NCI-H1930 (cell line): ENCODE results near the gene TRAPPC2.
"Not testable (repeated sequence)": the region's sequence is repeated elsewhere in the genome, so short reads cannot be mapped to it uniquely, and the experiment has no call there.

Experiments
- DNase-seq, 2 experiments: peaks; one replicate each; lab custom pipeline; 2025; lab: John Stamatoyannopoulos, UW

TRAPPC2 gene

GRCh38 chrX:13747836-13748235 is 13.4 kb upstream of the TRAPPC2 start:
- no peak for DNase-seq

- no peak for DNase-seq
Measured at GRCh38 chrX:13742397-13743176, 8.2 kb upstream of the TRAPPC2 start.

GRCh38 chrX:13741695-13742094 is 7.3 kb upstream of the TRAPPC2 start:
- no peak for DNase-seq

GRCh38 chrX:13733506-13733905 is 914 bp downstream of the TRAPPC2 start:
- no peak for DNase-seq

DNA sequence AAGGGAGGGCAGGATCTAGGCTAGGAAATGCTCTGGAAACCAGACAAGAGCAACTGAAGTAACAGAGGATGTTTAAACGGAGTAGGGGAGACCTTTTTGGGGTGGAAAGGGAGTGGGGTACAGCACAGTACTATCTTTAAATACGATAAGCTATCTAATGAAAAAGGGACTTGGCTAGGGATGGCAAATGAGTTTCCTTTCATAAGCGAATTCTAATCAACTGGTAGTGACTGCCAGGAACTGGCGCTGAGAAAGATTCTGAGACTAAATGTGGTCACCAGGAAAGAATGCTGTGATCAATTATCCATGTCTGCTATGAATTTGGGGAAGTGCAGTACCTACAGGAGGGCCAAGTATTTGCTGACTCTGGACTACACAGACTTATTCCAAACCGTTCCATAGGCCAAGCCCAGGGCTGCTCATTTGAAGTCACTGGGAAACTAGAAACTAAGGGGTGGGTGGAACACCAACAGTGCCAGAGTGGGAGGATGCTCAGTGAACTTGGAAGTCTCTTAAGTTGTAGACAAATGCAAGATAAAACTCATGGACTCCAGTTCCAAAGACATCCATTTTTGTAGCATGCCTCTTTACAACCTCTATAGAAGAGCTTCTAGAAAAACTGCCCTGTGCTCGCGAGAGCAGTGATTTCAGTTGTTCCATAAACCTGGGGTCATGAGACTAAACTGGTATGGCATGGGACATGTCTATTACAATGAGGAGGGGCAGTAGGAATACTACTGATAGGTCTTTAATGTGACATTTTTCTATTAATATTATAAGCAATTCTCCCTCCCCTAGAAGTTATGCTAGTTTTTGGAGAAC is 2.0 kb downstream of the TRAPPC2 start:
- no peak for DNase-seq

DNA sequence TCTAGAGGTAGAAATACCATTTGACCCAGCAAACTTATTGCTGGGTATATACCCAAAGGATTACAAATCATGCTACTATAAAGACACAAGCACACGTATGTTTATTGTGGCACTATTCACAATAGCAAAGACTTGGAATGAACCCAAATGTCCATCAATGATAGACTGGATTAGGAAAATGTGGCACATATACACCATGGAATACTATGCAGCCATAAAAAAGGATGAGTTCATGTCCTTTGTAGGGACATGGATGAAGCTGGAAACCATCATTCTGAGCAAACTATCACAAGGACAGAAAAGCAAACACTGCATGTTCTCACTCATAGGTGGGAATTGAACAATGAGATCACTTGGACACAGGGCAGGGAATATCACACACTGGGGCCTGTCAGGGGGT is 3.9 kb downstream of the TRAPPC2 start:
- not testable (repeated sequence) for DNase-seq

DNA sequence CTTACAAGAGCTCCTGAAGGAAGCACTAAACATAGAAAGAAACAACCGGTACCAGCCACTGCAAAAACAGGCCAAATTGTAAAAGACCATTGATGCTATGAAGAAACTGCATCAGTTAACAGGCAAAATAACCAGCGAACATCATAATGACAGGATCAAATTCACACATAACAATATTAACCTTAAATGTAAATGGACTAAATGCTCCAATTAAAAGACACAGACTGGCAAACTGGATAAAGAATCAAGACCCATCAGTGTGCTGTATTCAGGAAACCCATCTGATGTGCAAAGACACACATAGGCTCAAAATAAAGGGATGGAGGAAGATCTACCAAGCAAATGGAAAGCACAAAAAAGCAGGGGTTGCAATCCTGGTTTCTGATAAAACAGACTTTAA is 7.8 kb downstream of the TRAPPC2 start:
- DNase-seq, result not testable (repeated sequence)

DNA sequence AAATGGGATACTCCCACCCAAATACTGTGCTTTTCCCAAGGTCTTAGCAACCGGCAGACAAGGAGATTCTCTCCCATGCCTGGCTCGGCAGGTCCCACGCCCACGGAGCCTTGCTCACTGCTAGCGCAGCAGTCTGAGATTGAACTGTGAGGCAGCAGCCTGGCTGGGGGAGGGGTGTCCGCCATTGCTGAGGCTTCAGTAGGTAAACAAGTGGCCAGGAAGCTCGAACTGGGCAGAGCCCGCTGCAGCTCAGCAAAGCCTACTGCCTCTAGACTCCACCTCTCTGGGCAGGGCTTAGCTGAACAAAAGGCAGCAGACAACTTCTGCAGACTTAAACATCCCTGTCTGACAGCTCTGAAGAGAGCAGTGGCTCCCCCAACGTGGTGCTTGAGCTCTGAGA is 9.5 kb downstream of the TRAPPC2 start:
- DNase-seq, result not testable (repeated sequence)

DNA sequence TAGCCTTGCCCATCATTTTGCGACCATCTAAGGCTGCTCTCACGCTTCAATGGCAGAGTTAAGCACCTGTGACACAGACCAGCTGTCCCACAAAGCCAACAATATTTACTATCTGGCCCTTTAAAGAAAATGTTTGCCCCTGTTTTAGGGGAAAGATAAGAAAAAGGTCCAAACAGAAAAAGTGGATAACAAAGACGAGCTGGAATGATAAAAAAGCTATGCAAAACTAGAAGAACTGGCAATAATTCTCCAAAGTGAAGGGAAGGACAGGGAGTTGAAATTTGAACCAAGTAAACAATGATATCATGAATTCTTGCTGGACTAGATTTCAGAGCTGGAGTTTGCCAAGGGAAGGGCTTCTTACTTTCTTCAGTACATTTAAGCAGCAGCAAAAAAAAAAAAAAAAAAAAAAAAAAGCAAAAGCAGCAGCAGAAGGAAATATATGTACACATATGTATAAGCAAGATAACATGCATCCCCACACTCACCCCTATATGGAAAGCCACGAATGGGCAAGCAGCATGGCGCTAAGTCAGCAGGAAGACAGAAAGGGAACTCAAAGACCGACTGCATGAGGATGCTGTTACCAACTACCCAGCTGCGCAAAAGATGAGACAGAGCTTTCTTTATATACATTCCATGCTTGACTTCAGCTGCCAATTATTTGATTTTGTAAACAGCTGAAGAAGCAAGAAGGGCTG is 12.5 kb downstream of the TRAPPC2 start:
- no peak for DNase-seq

DNA sequence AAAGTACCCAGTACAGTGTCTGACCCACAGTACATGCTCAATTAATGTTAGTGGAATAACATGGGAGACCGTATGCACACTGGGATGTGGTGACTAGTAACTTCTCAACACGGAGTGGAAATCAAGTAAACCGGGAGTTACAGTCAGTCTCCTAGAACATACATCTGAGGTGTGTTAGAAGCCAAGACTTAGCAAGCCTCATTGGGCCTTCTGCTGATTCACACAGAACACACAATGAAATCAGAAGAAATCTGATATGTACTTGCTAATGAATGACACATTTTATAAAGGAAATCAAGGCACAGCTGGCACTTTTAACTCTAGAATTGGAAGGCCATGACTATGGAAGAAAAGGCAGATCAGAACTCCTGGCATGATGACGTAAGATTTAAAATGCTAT is 13.0 kb downstream of the TRAPPC2 start:
- DNase-seq, result no peak

DNA sequence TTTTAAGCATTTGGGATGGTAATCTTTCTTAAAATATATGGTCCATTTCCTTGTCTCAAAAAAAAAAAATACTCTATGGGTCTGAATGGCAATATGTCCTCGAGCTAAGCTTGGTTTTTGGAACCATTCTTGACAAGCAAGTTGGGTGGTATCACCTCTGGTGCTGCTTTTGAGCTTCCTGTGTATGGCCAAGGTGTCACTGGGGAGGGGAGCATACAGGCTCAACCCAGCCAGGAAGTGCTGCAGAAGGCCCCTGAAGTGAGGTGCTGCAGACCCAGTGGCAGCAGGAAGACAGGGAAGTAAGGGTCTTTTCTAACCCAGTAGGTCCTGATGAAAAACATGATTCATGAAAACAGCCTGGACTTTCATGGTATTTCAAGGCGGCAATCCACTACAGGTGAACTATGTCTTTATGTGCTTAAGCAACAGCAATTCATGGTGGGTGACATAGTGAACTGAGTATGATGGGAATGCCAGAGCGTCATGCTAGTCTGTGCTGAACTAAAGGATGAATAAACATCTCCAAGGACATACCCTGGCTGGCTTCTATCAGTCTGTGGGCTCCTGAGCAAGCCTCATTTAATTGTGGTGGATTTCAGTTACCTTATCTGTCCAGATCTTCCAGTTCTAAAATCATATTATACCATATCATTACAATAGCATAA is 15.1 kb downstream of the TRAPPC2 start:
- no peak for DNase-seq

- no peak for DNase-seq
Measured at GRCh38 chrX:13717700-13718472, 16.5 kb downstream of the TRAPPC2 start.

GRCh38 chrX:13716905-13717304 is 17.5 kb downstream of the TRAPPC2 start:
- DNase-seq, result no peak

DNA sequence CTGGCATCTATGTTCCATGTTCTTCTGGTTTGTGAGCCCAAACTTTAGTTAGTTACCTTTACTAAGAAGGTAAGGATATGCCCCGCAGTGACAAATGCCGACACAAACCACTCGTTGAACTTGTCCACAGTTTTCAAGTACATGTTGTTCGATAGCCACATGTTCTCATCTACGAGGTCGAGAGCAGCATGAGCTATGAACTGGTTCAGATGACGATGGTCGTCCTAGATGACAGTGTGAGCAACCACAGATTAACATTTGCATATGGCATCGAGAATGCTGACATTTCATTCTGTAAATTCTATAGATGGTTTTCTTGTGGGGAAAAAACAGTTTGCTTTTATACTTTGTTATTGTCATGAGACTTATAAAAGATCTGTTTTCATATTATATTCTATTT is 18.0 kb downstream of the TRAPPC2 start:
- DNase-seq, result no peak

GRCh38 chrX:13711141-13711540 is 23.3 kb downstream of the TRAPPC2 start:
- DNase-seq, result no peak

DNA sequence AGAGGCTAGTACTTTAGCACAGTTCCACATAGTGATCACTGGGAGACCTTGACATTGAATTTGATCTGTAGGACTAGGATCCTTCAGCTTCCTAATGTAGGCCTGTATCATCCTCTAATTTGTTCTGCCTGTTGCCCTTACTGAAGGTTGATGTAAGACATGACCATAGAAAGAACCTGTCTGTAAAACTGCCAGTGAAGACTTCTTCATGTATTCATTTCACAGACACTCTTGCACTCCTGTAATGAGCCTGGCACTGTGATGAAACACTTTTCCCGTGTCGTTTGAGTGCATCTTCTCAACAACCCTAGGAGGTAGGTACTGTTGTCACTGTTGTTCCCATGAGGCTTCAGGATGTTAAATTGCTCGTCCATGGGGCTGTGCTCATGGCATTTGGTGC is 30.8 kb downstream of the TRAPPC2 start:
- no peak for DNase-seq

DNA sequence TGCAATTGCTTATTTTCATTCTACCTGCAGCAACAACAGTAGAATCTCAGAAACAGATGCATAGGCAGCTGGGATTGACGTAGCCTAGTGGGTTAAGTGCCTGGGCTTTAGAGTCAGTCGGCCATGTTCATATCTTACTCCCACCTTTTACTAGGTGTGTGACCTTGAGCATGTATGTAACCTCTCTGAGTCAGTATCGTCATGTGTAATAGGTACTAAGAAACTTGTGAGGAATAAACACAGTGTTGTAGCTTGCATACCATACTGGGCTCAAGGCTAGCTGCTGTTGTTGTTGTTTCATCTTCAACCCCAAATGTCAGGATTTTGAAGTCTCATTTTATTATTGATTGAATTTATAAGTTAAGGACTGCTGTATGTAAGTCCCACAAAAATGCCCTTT is 31.3 kb downstream of the TRAPPC2 start:
- no peak for DNase-seq

DNA sequence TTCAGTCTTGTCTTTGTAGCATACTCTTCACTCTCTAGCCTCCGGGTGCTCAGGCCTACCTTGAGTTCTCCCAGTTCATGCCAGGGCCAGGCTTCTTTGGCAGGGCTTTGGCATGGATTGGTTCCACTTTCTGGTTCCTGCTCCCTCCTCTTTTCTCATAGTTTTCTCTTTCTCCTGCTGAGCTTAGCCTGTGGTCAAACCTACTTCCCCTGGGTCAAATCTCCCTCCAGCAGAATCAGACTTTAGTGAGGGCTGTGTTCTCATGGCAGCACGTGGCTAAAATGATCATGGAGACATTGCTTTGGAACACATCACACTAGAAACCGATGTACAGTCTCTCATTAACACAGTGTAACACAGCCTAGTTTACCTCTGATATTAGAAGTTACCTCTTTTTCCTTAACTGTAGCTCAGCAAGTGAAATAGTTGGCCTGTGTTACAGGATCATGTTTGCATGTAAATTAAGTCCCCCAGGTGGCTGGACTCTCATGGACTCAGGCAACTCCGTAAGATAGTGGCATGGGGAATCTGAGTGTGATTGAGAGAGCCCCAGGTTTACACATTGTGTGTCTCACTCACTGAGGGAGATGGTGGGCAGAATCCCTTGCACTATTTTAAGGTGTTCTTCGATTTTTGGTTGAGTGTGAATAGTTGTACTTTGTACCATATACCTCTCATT is 32.2 kb downstream of the TRAPPC2 start:
- DNase-seq, result no peak

GRCh38 chrX:13700380-13700779 is 34.0 kb downstream of the TRAPPC2 start:
- DNase-seq, result no peak

DNA sequence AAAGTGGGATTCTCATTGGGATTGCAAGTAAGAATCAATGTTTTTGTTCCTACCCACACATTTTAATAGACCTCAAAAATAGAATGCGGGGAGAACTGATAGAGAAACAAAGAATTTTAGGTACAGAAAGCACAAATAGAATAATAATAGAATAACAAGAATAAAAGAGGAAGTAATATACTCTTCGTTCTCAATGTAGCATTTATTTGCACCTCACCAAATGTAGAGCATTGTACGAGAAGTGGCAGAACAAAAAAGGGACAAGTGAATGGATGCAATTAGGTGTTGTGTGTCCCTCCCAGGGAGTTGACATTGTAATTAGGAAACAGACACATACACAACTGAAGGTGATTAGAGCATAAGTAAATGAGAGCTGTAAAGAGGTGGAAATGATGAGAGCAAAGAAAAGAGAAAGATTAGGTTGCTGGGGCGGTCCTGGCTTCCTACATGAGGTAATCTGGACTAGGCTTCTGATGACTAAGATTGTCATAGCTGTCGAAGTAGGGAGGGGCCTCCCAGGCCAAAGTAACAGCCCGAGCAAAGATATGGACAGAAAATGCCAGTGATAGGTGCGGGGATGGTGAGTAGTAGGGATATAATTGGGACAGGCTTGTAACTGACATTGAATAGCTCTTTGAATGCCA is 35.1 kb downstream of the TRAPPC2 start:
- no peak for DNase-seq
